Suppressor macrophage treated with lipopolysaccharide for 1 hour (primary cell): ENCODE data around the gene AIFM2.
"Not testable (repeated sequence)": the region's sequence is repeated elsewhere in the genome, so short reads cannot be mapped to it uniquely, and the experiment has no call there.

Experiments
- DNase-seq, 3 donors: peaks; one replicate each; pipeline ENCODE4 v3.0.0-alpha.2; 2020 to 2022

AIFM2 gene

GRCh38 chr10:70090951-70091350 is 41.7 kb downstream of the AIFM2 start:
- no peak for DNase-seq

- DNase-seq = no peak
Measured at GRCh38 chr10:70090013-70090412, 42.6 kb downstream of the AIFM2 start.

DNA sequence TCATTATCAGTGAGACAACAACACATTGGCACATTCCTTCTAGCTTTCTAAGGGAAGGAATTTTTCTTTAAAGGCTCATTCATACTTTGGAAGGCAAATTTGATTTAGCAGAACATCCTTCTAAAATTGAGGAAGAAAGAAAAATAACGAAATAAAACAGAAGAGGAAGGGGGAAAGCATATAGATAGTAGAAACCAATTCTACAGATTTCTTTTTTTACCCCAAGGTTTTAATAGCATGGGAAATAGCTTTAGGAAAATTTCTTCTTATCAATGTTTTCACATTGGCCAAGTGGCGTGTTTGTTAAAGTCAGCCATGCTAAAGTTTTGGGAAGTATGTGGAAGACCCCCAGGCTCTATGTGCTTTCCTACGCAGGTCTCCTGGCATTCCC is 44.3 kb downstream of the AIFM2 start:
- DNase-seq = no peak

- no peak for DNase-seq
Measured at GRCh38 chr10:70087616-70088307, 44.9 kb downstream of the AIFM2 start.

- no peak for DNase-seq
Measured at GRCh38 chr10:70085975-70086613, 46.5 kb downstream of the AIFM2 start.

DNA sequence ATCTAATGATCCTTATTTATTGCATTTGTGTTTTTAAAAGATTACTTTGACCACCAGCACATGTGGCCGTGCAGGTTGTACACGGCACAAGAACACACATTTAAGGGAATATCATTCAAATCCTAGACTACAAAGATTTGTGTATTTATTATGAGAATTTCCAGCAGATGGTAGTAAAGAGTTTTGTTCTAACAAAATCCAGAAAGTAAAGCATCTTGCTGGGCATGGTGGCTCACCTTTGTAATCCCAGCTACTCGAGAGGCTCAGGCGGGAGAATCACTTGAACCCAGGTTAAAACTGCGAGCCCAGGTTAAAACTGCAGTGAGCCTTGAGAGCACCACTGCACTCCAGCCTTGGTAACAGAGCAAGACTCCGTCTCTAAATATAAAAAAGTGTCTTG is 48.4 kb downstream of the AIFM2 start:
- DNase-seq = no peak

DNA sequence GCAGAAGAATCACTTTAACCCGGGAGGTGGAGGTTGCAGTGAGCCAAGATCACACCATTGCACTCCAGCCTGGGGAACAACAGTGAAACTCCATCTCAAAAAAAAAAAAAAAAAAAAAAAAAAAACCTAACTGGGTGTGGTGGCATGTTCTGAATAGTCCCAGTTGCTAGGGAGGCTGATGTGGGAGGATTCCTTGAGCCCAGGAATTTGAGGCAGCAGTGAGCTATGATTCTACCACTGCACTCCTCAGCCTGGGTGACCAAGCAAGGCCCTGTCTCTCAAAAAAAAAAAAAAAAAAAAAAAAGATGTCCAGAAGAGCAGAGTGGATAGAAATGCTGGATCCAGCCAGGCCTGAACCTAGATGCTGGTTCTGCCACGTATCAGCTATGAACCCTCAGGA is 51.8 kb downstream of the AIFM2 start:
- not testable (repeated sequence) for DNase-seq

DNA sequence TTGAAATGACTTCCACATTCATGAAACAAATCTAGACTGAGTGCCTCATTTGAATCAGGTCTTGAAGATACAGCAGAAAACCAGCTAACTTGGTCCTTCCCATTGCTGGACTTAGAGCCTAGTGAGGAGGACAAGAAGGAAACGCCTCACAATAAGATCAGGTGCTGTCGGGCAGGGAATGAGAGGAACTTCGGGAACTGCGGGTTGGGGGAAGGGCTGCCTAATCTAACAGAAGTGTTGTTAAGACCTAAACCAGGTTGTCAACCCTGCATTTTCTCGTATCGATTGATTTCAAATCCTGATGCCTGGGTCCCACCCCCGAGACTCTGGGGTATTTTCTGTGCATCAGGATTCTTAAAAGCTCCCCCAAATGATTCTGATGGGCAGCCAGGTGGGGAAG is 53.7 kb downstream of the AIFM2 start:
- DNase-seq = no peak

DNA sequence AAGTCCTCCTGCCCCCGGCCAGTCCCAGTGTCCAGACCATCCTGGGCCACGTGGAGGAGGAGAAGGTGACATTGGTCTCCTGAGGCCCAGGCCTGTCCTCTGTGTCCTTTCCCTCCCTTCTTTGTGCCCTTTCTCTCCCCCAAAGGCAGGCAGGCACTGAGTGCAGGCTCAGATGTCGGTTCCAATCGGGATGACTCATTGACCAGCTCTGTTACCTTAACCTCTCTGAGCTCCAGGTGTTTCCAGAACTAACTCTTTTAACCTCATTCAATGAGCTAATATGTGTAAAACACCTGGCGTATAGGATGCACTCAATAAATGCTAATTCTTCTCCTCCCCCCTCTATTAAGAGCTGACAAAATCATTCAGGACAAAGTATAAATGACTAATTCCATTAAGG is 54.3 kb downstream of the AIFM2 start:
- DNase-seq = no peak

DNA sequence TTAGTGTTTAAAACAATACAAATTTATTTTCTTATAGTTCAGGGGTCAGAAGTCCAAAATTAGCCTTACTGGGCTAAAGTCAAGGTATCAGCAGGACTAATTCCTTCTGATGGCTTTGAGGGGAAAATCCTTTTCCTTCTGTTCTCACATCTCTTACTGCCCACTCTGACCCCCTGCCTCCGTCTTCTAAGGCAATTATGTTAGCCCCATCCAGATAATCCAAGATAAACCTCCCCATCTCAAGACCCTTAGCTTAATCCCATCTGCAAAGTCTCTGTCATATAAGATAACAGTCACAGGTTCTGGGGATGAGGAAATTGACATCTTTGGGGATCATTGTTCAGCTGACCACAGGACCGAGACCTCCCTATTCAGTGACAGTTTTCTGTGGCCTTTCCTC is 57.7 kb downstream of the AIFM2 start:
- no peak for DNase-seq

GRCh38 chr10:70074165-70074564 is 58.5 kb downstream of the AIFM2 start:
- no peak for DNase-seq

GRCh38 chr10:70070834-70071233 is 61.8 kb downstream of the AIFM2 start:
- no peak for DNase-seq

- no peak for DNase-seq
Measured at GRCh38 chr10:70069346-70069745, 63.3 kb downstream of the AIFM2 start.

GRCh38 chr10:70068925-70069324 is 63.7 kb downstream of the AIFM2 start:
- DNase-seq = no peak

- DNase-seq = peak; percentile 51 to 75 (median 62)
Measured at GRCh38 chr10:70067586-70067985, 65.0 kb downstream of the AIFM2 start.

DNA sequence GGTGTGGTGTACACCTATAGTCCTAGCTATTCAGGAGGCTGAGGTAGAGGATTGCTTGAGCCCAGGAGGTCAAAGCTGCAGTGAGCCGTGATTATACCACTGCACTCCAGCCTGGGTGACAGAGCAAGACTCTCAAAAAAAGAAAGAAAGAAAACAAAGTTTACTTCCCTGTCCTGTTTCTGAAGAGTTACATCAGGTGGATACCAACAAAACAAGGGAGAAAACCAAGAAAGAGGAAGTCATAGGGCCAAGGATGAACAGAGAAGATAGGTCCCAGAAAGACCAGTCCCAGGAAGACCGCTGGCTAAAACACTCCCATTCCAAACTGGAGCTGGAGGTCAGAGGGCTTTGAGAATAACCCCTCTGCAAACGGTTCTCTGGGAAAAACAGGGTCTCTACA is 66.4 kb downstream of the AIFM2 start:
- DNase-seq = peak in 2 of 3 donors; percentile 17 to 24

GRCh38 chr10:70064486-70064885 is 68.1 kb downstream of the AIFM2 start:
- DNase-seq = peak; percentile 61 to 71 (median 71)

DNA sequence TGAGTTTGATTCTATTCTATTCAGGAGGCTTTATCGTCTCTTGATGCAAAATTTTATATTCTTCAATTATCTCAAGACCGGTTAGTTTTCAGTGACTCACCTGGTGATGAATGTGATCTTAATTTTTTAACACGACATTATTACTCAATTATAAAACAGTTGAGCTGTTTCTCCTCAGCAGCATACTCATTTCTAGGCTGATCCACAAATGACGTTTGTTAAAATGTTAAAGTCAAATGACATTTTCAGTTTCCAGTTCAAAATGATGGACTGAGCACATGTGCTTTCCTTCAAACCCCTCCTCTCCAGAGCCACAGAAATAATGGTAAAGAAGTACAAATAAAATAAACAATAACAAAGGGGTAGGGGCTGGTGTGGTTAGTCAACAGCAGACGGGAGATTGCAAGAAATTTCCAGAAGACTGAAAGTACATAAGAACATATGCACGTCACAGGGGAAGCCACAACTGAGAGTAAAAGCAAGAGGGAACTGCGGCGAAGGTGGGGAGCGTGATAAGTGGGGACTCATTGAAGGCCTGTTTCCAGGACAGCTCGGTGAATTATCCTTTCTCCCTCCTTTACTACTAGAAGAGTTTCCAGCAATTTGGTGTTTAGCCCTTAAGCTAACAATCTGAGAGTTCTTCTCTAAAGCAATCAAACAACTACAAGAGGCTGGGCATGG is 69.1 kb downstream of the AIFM2 start:
- DNase-seq = peak; percentile 21 to 32 (median 27)
